Endothelial cell of umbilical vein (primary cell): ENCODE data around the gene EEIG1.

Experiments used
- POLR2A ChIP-seq: IDR thresholded peaks from 2 replicates; pipeline ENCODE4 v1.6.1; 2012; ENCODE audit warnings: low read depth, mild to moderate bottlenecking, control low read depth, low read length
- TF ChIP-seq, protein P1 (sequence below), 2 donors: IDR thresholded peaks; 1 replicate in 1 of 2; 2 replicates in 1 of 2; pipeline ENCODE4 v1.5.1; 2011; ENCODE audit warnings: low read length in 2 of 2, mild to moderate bottlenecking in 2 of 2, moderate library complexity in 2 of 2, control low read depth in 1 of 2, inconsistent platforms in 1 of 2, low read depth in 1 of 2; ENCODE audit not compliant: insufficient read depth in 1 of 2; ENCODE audit errors: extremely low read depth in 1 of 2

DNA sequence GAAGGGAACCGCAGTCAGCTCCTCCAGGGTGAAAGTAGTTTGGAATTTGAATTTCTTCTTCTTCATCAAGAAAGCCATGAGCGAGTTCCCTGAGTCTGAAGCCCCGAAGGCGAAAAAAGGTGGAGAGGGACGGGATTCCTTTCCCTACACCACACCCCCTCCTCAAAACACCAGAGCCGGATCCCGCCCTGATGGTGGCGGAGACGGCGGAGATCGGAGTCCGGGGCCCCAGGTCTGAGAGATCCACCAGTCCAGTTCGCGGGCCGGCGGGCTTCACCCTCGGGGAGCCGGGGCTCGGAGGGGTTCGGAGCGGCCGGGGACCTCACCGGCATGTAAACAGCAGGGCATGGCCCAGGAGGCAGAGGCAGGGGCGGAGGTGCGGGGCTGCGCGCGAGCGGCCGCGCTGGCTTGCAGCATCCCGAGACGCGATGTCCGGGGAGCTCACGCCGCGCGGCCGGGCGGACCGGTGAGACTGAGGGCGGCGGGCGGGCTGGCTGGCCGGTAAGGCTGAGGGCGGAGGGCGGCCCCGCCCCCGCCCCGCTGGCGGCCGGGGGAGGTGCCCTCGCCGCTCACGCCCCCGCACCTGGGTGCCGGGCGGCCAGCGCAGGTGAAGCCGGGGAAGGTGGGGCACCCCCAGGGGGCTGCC, 606 bp downstream of the EEIG1 start:
- TF ChIP-seq, protein P1, sequence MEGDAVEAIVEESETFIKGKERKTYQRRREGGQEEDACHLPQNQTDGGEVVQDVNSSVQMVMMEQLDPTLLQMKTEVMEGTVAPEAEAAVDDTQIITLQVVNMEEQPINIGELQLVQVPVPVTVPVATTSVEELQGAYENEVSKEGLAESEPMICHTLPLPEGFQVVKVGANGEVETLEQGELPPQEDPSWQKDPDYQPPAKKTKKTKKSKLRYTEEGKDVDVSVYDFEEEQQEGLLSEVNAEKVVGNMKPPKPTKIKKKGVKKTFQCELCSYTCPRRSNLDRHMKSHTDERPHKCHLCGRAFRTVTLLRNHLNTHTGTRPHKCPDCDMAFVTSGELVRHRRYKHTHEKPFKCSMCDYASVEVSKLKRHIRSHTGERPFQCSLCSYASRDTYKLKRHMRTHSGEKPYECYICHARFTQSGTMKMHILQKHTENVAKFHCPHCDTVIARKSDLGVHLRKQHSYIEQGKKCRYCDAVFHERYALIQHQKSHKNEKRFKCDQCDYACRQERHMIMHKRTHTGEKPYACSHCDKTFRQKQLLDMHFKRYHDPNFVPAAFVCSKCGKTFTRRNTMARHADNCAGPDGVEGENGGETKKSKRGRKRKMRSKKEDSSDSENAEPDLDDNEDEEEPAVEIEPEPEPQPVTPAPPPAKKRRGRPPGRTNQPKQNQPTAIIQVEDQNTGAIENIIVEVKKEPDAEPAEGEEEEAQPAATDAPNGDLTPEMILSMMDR (IDR thresholded peaks at IDR 0.05; ENCODE audit: extremely low read depth in 1 of 2, insufficient read depth in 1 of 2, low read depth in 1 of 2, low read length in 2 of 2), result no peak
- no peak for TF ChIP-seq POLR2A
